TTC549 (cell line): ENCODE results near the gene BAIAP2L1.
"Not testable (repeated sequence)": the region's sequence is repeated elsewhere in the genome, so short reads cannot be mapped to it uniquely, and the experiment has no call there.

Source experiments
- FAIRE-seq: peaks from 2 replicates; lab custom pipeline; 2012; peaks lifted over from hg19 to GRCh38; lab: Jason Lieb, UNC

The BAIAP2L1 gene

DNA sequence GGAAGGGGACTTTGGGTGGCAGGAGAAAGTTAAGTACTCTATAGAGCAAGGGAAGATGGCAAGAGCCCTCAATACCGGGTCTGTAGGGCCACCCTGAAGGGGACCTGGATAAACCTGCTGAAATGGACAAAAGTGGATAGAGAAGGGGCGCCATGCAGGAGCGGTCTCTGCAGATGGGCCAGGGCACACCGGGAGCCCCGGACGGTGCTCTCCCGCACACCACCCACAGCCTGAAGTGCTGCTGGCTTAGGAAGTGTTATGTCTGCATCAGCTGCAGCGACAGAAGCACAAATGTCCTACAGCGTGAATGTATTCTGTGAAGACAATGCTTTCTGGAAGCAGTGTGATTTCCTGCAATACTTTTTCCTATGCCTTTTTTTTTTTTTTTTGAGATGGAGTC, 81.7 kb downstream of the BAIAP2L1 start:
- no peak for FAIRE-seq

DNA sequence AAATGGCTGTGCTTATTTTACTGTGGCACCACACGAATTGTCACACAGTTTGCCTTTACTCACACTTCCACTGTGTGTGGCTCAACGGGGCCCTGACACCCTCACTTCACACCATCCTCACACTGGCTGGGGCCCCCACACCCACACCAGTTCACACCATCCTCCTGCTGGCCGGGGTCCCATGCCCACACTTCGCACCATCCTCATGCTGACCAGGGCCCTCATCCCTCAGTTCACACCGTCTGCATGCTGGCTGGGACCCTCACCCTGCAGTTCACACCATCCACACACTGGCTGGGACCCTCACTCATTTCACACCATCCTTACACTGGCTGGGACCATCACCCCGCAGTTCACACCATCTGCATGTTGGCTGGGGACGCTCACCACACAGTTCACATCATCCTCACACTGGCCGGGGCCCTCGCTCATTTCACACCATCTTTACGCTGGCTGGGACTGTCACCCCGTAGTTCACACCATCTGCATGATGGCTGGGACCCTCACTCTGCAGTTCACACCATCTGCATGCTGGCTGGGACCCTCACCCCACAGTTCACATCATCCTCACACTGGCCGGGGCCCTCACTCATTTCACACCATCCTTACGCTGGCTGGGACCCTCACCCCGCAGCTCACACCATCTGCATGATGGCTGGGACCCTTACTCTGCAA, 83.4 kb downstream of the BAIAP2L1 start:
- no peak for FAIRE-seq

DNA sequence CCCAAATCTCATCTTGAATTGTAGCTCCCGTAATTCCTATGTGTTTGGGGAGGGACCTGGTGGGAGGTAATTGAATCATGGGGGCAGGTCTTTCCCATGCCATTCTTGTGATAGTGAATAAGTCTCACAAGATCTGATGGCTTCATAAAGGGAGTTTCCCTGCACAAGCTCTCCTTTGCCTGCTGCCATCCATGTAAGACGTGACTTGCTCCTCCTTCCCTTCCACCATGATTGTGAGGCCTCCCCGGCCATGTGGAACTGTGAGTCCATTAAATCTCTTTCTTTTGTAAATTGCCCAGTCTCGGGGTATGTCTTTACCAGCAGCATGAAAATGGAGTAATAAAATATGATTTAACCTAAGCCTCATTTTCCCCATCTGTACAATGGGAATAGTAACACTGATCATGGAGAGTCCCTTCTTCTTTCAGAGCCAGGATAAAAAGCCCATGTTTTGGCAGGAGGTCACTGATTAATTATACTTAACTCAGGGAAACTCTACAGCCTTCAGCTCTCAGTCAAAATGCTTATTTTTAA, 84.8 kb downstream of the BAIAP2L1 start:
- FAIRE-seq, result not testable (repeated sequence)

DNA sequence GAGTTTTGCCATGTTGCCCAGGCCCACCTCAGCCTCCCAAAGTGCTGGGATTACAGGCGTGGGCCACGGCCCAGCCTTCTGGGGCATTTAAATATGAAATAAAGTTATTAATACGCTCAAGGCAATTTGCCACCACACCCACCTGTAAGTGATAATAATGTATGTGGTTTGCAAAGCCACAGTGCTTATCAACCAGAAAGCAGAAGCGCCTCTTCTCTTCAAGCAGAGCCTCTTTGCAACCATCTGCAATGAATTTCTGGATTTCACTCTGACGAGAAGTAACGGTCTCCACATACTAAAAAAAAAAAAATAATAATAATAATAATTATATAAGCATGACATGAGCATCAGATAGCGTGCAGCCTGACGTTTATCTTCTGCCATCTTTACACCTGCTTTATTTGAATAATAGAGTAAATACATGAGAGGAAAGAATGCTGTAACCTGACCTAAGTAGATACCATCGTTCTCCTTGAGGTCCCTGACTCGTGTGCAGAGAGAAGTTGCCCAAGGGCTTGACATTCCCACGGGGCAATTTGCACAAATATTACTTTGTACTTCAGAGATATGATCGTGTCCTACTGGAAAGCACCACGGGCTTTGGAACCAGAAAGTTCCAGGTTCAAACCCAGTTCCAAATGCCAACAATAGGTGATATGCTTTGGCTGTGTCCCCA, 85.4 kb downstream of the BAIAP2L1 start:
- no peak for FAIRE-seq

DNA sequence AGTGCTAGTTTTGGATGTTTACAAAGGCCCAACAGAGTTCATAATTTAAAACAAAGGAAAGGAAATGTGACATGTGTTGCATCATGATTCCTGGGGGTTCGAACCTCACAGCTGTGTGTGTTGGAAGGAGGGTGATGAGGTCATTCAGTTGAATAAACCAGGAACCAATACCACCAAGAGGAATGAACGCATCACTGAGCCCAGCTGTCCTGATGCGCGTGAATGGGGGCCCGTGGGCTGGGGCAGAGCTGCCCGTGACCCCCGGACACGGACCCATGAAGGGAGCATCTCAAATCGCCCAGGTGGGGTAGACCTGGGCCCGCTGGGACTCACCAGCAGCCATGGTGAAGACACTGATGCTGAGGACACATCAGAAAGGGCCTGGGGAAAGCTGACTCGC, 86.4 kb downstream of the BAIAP2L1 start:
- FAIRE-seq, result no peak

DNA sequence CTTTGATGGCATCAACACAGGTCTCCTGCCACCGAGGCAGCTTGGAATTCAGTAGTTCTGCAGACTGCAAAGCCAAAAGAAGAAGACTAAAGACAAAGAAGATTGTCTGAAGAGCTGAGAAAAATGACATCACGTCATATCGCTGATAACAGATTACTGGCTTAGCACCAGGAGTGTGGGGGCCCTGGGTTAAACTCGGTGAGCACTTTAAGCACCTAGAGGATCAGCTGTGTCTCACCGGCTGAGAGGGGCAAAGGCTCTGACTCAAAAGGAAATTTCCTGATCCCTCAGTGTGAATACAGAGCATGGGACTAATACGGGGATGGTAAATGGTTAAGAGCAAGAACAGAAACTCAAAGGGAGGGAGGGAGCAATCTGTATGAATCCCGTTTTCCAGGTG, 88.7 kb downstream of the BAIAP2L1 start:
- FAIRE-seq, result no peak

DNA sequence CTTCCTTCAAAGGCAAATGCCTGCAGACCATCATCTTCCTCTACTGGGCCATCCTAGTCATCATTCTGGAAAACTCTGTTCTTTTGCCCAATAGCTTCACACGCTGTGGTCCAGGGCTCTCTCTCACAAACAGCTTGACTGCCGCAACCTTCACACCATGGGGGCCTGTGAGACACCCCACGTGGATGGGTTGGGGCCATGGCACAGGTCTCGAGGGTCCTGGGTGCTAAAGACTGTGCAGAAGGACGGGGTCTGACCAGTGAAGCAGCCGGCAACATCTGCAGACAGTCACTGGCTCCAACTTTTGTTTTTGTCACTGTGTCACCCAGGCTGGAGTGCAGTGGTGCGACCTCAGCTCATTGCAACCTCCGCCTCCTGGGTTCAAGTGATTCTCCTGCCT, 91.3 kb downstream of the BAIAP2L1 start:
- FAIRE-seq, result no peak

DNA sequence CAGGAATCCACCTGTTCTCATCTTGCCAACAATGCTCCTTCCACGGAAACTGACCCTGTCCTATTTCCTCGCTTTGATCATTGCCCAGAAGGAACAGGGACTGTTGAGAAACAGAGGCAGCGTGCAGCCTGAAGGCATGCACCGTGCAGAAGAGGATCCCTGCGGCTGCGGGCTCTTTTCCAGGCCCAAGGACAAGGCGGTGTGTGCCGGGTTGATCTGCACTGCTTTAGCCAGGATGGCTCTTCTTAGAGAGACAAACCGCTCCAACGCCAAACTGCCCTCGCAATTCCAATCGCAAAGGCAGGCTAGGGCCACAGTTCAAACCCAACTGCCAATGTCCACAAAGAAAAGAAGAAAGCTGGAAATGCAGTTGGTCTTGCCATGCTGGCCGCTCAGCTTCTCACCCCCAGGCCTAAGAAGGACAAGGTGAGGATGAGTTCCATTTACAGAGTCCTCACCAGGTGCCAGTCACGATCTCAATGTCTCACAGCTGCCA, 92.9 kb downstream of the BAIAP2L1 start:
- FAIRE-seq, result no peak

DNA sequence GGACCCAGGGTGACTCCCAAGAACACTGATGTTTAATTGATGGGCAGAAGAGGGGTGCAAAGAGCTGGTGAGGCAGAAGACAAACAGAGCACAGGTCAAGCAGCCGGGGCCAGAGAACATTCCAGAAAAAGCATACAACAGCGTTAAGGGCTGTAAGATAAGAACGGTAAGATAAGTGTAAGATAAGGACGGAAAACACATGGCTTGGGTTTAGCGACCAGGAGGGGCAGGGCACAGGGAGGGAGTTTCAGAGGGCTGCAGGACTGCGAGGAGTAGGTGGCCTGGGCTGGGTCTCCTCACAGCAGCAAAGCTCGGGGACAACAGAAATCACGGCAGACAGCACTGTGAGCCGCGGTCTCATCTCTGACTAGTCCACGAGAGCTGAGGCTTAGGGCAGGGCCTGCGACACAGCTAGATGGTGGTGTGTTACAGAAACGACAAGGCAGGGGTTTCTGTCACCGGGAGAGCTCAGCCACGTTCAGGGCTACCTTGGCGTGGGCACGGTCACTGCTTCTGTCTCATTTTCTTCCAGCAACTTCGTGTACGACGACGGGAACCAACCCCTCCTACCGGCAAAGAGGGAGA, 94.8 kb downstream of the BAIAP2L1 start:
- no peak for FAIRE-seq

DNA sequence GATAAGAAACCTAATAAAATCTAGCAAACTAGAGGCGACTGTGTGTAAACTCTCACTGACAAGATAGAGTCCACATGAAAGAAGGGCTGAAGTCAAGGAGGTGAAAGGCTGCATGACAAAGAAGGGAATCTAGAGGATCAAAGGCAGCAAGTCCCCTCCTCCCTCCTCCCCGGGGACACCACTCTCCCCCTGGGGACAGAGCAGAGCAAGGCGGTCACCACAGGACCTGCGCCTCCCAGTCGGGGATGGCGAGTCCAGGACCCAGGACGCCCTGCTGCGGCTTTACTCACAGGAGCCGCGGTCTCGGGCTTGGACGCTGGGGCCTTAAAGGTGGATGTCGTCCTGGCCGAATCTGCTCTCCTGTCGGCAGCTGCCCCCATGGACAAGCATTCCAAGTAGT, 97.0 kb downstream of the BAIAP2L1 start:
- no peak for FAIRE-seq

DNA sequence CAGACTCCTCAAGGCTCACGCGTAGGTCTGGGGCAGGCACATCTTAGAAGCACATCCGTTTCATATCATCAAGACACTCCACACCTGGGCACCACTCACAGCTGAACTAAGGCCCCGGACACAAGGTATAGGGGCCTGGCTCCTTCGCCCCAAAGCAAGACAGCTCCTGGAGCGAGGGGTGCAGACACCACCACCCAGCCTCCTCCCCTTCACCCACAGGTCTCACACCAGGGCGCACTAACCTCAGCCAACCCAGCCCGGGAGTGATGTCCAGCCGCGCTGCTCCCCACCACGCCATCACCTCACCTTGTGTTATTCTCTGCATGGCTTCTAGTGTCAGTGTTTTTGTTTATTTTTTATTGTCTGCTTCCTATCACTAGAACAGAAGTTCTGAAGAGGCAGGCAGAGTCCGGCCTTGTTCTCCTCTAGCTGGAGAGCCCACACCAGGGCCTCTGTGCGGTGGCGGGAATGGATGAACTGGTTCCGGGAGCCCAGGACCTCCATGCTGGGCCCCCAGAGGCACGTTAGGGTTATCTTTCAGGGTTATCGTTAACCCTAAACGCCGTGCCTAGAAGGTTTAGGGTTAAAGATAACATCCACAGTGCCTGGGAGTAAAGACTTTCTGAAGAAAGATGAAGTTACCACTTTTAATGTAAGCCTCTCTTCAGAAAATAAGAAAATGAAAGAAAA, 97.6 kb downstream of the BAIAP2L1 start:
- no peak for FAIRE-seq

DNA sequence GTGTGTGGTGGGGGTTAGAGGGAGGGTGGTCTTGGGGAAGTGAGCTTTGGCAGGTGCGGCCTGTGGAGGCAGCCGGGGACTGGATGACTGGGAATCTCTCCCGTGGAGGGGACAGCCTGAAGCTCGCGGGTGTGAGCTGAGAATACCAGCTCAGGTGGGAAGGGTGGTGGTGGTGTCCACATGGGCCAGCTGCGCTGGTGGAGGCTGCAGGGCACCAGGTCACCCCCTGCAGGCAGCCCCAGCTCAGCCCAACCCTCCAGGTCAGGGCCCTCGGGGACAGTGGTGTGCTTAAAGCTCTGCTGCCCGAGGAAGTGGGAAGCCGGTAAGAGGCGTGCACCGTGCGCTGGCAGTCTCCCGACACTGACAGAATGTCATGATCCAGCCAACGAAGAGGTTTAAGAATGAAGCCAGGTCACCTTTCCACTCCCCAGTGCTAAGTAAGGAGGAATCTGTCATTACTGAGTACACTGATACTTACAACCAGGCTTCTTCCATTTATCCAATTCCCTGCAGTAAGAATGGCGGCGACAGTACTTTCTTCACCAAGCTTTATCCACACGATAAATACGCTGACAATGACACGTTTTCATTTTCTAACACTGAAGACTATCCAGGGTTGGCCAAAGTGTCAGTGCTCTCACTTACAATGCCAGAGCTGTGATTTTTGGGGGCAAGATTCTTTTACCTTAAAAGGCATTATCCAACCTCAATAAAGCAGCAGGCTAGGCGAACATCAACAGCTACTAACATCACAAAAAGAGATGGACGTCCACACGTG, 99.0 kb downstream of the BAIAP2L1 start:
- no peak for FAIRE-seq

DNA sequence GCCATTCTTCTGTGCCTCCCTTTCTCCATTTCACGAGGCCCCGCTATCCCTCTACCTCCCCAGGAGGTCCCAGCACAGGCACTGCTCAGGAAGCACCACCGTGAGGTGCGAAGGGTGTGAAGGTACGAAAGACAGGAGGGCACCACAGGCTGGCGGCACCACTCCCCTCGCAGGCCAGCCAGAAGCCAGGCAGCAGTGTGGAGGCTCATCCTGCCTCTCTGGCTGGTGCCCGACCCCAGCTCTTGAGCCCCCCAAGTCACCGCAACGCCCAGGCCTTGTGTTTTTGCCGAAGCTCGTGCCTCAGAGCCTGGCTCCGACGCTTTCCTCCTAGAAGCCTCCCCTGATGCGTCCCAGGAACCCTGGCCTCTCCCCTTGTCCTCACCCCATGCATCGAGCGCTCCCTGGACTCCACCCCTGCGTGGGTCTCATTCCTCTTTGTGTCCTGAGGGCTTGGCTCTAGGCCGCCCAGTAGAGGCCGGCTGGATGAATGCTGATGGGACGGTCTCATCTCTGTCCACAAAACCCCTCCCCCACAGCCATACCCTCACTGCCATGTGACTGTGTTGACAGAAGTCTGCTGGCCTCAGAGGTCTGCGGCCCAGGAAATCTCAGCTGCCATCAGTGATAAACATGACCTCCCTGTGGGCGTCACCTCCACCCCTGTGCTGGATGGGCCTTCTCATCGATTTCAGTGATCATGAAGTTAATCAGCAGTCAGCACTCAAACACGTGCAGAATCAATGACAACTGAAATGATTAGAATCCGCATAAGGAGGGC, 100.1 kb downstream of the BAIAP2L1 start:
- no peak for FAIRE-seq

DNA sequence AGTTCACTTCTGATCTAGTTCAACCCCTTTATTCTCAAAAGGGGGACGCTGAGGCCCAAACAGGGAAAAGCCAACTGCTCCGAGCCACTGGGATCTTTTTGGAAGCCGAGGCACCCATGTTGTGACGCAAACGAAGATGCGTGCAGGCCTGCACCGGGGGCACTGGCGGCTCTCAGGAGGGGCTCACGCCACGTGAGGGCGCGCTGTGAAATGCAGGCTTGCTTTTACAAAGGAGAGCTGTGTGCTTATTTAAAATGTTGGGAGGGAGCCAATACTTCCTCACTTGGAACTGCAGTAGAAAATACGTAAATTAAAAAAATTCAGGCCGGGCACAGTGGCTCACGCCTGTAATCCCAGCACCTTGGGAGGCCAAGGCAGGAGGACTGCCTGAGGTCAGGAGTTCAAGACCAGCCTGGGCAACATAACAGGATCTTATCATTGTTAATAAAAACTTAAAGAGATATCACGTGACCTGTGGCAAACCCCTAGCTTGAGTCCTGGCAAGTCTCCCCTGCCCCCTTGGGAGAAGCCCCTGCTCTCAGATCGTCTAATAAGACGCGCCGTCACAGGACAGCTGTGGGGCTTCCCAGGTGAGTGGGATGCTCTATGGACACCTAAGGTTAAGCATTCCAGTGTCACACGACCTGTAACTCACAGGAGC, 103.1 kb downstream of the BAIAP2L1 start:
- no peak for FAIRE-seq

DNA sequence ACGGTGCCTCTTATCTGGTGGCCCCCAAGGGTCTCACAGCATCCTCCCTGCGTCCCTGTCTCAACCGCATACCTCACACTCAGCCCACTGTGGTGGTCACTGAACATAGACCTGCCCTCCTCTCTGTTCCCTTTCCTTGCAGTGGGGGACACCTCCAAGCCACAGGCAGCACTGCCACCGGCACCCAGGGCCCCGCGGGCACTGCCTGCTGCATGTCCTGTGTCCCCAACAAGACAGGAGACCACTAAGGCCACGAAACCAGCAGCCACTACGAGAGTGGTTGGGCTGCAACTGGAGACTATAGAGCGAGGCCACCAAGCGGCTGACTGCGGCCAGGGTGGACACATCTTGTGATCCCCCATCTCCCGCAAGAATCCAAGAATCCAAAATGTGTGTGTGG, 104.1 kb downstream of the BAIAP2L1 start:
- no peak for FAIRE-seq

DNA sequence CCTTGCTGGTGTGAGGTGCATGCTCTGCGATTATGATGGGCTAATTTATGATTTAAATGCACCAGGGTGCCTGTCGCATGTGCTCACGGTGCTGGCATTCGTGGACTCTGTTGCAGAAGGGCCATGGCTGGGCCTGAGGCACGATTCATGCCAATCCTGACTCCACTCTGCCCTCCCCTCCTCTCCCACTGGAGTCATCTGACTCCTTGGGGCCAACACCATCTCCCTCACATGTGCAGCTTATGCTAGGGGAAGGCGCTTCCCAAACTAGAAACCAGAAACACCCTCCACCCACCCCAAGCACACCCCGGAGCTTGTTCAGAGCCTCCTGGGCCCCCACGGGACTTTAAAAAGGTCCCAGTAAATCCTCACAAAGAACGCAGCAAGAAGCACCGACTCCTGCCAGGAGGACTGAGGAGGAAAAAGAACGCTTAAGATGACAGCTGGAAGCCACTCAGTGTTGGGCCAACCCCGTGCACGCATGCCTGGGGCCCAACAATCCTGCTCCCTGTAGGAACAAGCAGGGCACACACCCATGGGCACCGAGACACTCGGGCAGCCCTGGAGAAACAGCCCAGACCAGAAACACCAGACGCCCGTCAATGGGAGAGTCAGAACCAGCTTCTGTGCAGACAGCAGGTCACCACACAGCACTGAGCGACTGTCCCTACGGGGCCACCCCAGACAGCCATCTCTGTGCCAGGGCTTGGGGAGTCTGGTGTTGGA, 105.3 kb downstream of the BAIAP2L1 start:
- FAIRE-seq, result no peak

DNA sequence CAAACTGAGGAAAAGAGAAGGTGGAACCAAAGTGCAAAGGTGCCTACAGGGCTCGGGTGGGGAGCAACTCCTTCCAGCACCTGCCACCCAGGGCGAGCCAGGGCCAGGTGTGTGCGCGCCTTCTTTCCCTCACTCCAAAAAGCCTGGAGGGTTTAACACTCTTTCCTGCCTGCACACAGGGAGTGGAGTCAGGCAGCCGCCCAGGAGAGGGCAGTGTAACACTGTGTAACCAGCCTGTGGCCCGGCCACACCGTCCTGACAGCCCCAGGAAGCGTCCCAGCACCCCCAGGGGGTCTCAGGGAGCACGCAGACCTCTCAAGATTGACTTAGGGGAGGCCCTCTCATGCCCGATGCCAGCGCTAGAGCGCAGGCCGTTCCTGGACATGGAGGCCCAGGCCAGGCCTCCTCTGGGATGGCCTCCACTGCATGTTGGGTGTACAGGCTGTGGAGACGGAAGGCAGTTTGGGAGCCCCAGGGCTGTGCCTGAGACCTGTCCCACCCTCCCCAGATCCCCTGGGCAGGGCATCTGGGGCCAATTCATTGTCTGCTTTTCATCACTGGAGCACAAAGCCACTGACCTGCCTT, 106.0 kb downstream of the BAIAP2L1 start:
- FAIRE-seq, result no peak

DNA sequence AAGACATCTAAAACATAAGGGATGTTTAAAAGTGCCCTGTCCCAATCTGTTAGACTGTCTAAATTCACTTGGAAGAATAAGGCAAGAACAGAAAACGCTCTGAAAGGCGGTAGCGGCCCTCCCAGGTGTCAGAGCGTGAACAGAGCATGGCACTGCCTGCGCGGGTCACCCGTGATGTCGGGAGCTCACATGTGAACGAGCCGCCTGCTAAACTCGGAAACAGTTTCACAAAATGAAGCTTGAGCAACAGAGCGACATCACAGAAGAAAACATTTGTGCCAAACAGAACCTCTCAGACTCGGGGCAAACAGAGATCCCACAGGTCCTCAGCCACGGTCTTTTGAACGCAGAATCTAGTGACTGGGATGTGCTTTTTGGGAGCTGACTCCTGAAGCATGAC, 106.6 kb downstream of the BAIAP2L1 start:
- no peak for FAIRE-seq

DNA sequence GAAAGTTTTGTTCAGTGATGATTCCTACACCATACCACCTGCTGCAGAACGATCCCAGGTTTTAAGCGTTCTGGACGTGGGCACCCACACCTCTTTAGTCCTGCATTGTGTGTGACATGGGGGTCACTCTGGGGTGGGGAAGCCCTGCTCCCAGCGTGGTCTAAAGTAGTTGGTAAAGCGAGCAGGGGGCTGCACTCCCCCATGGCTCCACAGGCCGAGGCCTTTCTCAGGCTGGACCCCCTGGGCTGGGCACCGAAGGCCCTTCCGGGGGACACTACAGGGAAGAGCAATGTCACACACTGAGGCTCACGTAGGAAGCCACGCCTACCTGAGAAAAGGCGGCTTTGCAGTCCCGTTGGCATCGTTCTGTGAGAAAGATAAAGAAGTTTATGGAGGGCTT, 107.1 kb downstream of the BAIAP2L1 start:
- no peak for FAIRE-seq

DNA sequence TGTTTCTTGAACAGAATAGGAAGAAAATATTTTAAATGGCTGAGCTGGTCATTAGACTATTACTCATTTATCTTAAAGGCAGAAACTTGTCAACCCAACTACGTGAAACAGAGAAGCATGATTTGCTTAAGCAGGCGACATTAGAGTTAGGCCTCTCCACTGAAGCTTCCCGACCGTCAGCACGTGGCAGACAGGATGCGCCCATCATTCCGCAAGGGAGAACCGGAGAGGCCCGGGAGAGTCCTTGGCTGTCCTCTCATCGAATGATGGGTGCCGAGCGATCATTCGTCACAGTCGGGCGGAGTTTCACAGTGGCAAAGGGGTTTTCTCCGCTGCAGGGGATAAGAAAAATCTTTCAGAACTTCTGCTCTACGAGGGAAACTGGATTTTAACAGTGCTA, 107.6 kb downstream of the BAIAP2L1 start:
- FAIRE-seq, result no peak
